Mucosa of rectum (tissue), 2 donors: ENCODE data around the gene TTC39A.

ENCODE experiments used
- H3K27ac ChIP-seq, 2 donors: one replicate each; pipeline ENCODE4 v1.7.0; 2013; ENCODE audit warnings: inconsistent platforms in 2 of 2, low read depth in 2 of 2, low read length in 2 of 2
- H3K27me3 ChIP-seq, 2 donors: one replicate each; pipeline ENCODE4 v1.7.0; 2013; ENCODE audit warnings: low read length in 2 of 2; ENCODE audit not compliant: control insufficient read depth in 2 of 2, insufficient read depth in 2 of 2
- H3K36me3 ChIP-seq, 2 donors: one replicate each; pipeline ENCODE4 v1.7.0; 2013; ENCODE audit warnings: low read length in 2 of 2; ENCODE audit not compliant: control insufficient read depth in 2 of 2, insufficient read depth in 2 of 2
- H3K4me1 ChIP-seq, 2 donors: one replicate each; pipeline ENCODE4 v1.7.0; 2013; ENCODE audit warnings: low read length in 2 of 2, mild to moderate bottlenecking in 1 of 2; ENCODE audit not compliant: control insufficient read depth in 2 of 2, insufficient read depth in 2 of 2
- H3K4me3 ChIP-seq, 2 donors: one replicate each; pipeline ENCODE4 v1.7.0; 2013; ENCODE audit warnings: low read length in 2 of 2
- H3K9ac ChIP-seq, 2 donors: one replicate each; pipeline ENCODE4 v1.7.0; 2013; ENCODE audit warnings: low read length in 2 of 2, low read depth in 1 of 2, mild to moderate bottlenecking in 1 of 2
- H3K9me3 ChIP-seq, 2 donors: one replicate each; pipeline ENCODE4 v1.7.0; 2013; ENCODE audit warnings: low read length in 2 of 2; ENCODE audit not compliant: control insufficient read depth in 2 of 2
- donor health status: healthy.
- donor health status: Normal muscosa, but diverticular disease.

Gene TTC39A

DNA sequence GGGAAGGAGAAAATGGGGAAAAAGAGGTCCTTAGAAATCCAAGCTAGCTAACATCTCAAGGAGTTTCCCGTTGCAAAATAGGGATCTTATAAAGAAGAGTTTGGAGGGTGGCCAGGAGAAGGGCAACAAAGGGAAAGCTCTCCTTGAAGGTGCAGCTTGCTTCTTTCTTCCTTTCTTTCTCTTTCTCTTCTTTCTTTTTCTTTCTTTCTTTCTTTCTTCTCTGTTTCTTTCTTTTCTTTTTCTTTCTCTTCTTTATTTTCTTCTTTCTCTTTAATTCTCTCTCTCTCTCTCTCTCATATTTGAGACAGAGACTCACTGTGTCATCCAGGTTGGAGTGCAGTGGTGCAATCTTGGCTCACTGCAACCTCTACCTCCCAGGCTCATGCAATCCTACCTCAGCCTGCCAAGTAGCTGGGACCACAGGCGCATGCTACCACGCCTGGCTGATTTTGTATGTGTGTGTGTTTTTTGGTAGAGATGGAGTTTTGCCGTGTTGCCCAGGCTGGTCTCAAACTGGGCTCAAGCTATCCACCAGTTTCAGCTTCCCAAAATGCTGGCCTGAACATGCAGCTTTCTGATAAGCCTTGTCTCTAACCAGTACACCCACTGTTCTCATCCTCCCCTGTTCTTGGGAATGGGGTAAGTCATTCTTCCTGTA is 49.9 kb downstream of the TTC39A start:
- Histone ChIP-seq H3K9ac (no peak overlapping the region), H3K36me3 (peaks cover 5 to 8% of the 10 kb centered on the region in 2 donors), H3K4me3 (no peak overlapping the region), H3K27ac (no peak overlapping the region), H3K27me3 (no peaks in the 10 kb centered on the region), H3K9me3 (no peaks in the 10 kb centered on the region), H3K4me1 (peaks cover 2 to 3% of the 10 kb centered on the region in 2 donors)

DNA sequence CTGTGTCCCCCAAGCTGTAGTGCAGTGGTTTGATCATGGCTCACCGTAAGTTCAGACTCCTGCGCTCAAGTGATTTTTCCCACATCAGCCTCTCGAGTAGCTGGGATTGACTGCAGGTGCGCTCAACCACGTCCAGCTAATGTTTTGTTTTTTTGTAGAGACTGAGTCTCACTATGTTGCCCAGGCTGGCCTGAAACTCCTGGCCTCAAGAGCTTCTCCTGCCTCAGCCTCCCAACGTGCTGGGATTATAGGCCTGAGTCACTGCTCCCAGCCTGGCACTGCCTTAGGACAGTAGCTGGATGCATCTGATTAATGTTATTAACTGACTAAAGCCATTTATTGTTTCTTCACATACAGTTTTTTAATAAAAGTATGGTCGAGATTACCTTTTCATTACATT is 54.1 kb downstream of the TTC39A start:
- H3K27ac ChIP-seq = no peak overlapping the region
- H3K9ac ChIP-seq = no peak overlapping the region
- H3K4me3 ChIP-seq = no peak overlapping the region
- no peaks in the 10 kb centered on the region for H3K27me3 ChIP-seq
- H3K4me1 ChIP-seq = no peaks in the 10 kb centered on the region
- H3K9me3 ChIP-seq = no peaks in the 10 kb centered on the region
- peaks cover 3 to 13% of the 10 kb centered on the region in 2 donors for H3K36me3 ChIP-seq

DNA sequence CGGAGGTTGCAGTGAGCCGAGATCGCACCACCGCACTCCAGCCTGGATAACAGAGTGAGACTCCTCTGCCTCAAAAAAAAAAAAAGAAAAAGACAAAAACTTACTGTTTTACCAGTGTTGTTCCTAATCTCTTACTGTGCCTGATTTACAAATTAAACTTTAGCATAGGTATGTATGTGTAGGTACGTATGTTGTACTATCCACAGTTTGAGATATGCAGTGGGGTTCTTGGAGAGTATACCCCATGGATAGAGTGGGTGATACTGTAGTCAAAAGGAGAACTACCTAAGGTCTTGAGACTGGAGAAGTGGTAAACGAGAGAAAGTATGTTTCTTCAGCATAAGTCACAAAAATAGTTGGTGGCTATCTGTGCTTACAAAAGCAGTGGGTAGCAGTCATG is 55.7 kb downstream of the TTC39A start:
- Histone ChIP-seq H3K9me3 (no peaks in the 10 kb centered on the region), H3K9ac (no peak overlapping the region), H3K27me3 (no peaks in the 10 kb centered on the region), H3K4me1 (no peaks in the 10 kb centered on the region), H3K36me3 (peaks cover 10 to 20% of the 10 kb centered on the region in 2 donors), H3K4me3 (no peak overlapping the region), H3K27ac (no peak overlapping the region)

DNA sequence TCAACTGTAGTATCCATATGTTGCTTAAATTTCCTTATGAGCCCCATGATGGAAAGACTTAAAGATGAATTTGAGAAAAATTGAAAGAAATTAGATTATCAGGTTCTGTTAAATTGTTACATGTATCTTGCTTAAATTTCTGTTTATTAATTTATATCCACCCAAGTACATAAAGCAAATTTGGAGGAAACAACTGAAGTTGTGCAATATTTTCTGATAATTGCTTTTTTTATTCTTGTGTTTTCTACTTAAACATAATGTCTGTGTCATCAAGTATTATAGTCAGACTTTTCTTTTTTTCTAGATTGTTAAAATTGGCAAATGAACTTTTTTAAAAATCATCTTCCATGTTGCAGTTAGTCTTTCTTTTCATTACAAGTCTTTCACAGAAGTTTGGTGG is 57.4 kb downstream of the TTC39A start:
- no peaks in the 10 kb centered on the region for H3K4me1 ChIP-seq
- H3K4me3 ChIP-seq = no peak overlapping the region
- no peaks in the 10 kb centered on the region for H3K9me3 ChIP-seq
- H3K9ac ChIP-seq = no peak overlapping the region
- no peaks in the 10 kb centered on the region for H3K27me3 ChIP-seq
- peaks cover 10 to 20% of the 10 kb centered on the region in 2 donors for H3K36me3 ChIP-seq
- H3K27ac ChIP-seq = no peak overlapping the region

DNA sequence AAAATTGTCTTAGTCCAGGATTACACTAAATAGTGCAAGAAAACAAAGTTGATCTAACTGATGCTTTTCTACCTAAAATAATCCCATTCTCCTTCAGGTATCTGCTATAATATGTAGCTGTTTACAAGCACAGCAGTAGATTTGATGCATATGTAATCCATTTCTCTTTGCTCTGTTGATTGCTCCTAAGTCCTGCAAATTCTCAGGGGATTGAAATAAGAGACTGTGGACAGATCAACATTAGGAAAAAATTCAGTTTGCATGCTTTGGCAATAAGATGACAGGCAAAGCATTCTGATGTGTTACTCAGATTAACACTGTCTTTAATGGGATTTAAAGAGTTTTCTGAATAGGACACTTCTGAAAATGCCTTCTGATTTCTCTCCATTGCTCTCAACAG is 59.6 kb downstream of the TTC39A start:
- no peak overlapping the region for H3K9ac ChIP-seq
- H3K27ac ChIP-seq = no peak overlapping the region
- peaks cover 8 to 12% of the 10 kb centered on the region in 2 donors for H3K36me3 ChIP-seq
- peaks cover 0 to 2% of the 10 kb centered on the region in 2 donors for H3K4me1 ChIP-seq
- no peak overlapping the region for H3K4me3 ChIP-seq
- H3K9me3 ChIP-seq = no peaks in the 10 kb centered on the region
- no peaks in the 10 kb centered on the region for H3K27me3 ChIP-seq

DNA sequence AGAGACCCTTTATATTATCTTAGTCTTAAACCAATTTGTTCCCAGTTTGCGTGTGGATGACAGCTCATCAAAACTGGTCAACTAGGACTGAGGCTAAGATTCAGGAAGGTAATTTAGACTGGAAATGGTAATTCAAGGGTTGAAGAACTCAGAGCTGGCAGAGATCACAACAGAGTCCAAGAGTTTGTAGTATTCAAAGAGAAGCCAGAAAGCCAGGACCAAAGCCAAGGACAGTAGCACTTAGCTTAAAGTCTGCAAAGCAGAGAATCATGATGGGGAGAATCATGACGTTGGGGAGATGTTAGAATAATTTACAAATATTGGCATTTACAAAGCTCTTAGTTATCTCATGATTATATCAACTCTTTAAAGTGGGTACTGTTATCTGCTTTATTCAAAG is 61.7 kb downstream of the TTC39A start:
- Histone ChIP-seq H3K9ac (no peak overlapping the region), H3K4me3 (no peak overlapping the region), H3K9me3 (no peaks in the 10 kb centered on the region), H3K27ac (no peak overlapping the region), H3K4me1 (peaks cover 0 to 2% of the 10 kb centered on the region in 2 donors), H3K36me3 (peaks cover 8 to 12% of the 10 kb centered on the region in 2 donors), H3K27me3 (no peaks in the 10 kb centered on the region)

DNA sequence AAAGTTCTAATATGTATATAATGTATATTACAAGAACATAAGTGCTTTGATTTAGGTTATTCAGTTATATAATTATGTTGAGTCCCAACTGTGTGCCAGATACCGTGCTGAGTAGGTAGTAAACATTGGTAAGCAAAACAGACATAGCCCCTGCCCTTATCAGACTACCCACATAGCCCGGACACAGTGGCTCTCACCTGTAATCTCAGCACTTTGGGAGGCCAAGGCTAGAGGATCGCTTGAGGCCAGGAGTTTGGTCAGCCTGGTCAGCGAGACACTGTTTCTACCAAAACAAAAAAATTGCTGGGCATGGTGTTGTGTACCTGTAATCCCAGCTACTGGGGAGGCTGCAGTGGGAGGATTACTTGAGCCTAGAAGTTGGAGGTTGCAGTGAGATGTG is 63.6 kb downstream of the TTC39A start:
- H3K9me3 ChIP-seq = no peaks in the 10 kb centered on the region
- no peak overlapping the region for H3K9ac ChIP-seq
- H3K4me3 ChIP-seq = no peak overlapping the region
- H3K27me3 ChIP-seq = no peaks in the 10 kb centered on the region
- H3K4me1 ChIP-seq = peaks cover 0 to 2% of the 10 kb centered on the region in 2 donors
- H3K27ac ChIP-seq = no peak overlapping the region
- peaks cover 8 to 12% of the 10 kb centered on the region in 2 donors for H3K36me3 ChIP-seq

DNA sequence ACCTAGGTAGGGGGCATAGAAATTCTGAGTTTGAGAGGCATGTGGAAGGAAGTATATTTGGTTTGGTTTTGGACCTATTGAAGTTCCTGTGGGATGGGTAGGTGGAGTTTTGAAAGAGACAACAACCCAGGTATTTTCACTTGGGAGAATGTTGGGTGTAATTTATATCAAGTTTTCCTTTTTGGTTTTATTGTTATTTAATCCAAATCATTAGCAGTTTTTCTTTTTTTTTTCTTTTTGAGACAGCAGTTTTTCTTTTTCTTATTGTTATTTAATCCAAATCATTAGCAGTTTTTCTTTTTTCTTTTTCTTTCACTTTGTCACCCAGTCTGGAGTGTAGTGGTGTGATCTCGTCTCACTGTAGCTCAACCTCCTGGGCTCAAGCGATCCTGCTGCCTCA is 64.2 kb downstream of the TTC39A start:
- H3K9me3 ChIP-seq = no peaks in the 10 kb centered on the region
- no peak overlapping the region for H3K27ac ChIP-seq
- H3K4me3 ChIP-seq = no peak overlapping the region
- H3K36me3 ChIP-seq = peaks cover 6% of the 10 kb centered on the region in 2 donors
- peaks cover 0 to 2% of the 10 kb centered on the region in 2 donors for H3K4me1 ChIP-seq
- H3K9ac ChIP-seq = no peak overlapping the region
- no peaks in the 10 kb centered on the region for H3K27me3 ChIP-seq

DNA sequence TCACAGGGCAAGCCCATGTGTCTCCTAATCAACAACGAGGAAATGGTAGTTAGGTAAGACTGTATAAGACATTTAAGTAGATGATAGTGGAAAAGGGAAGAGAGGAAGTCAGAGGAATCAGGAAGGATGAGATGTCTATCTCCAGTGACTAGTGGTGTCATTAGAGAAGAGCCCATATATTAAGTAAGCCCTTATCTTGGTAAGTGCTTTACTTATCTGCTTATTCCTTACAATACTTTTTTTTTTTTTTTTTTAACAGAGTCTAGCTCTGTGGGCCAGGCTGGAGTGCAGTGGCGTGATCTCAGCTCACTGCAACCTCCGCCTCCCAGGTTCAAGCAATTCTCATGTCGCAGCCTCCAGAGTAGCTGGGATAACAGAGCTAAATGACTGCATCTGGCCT is 64.7 kb downstream of the TTC39A start:
- peaks cover under 1% of the 10 kb centered on the region in 2 donors for H3K36me3 ChIP-seq
- H3K27me3 ChIP-seq = no peaks in the 10 kb centered on the region
- H3K9me3 ChIP-seq = no peaks in the 10 kb centered on the region
- no peak overlapping the region for H3K4me3 ChIP-seq
- peaks cover 0 to 2% of the 10 kb centered on the region in 2 donors for H3K4me1 ChIP-seq
- H3K27ac ChIP-seq = no peak overlapping the region
- H3K9ac ChIP-seq = no peak overlapping the region

DNA sequence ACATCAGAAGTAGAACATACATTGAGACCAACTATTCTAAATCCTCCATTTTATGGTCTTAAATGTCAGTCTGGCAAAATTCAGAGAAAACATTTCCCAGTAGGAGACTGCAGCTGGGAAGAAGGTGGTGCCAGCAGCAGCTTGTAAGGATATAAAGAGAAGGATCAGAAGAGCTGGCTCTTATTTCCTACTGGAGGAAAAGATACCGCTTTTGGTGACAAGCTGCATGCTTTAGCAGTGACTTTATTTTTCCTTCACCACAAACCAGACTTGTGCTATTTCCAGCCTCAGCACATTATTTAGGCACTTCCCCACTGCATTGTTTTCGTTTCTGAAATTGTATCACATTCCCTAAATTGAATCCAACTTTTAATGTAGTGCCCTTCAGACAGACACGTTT is 65.9 kb downstream of the TTC39A start:
- H3K27me3 ChIP-seq = no peaks in the 10 kb centered on the region
- H3K9ac ChIP-seq = no peak overlapping the region
- H3K36me3 ChIP-seq = no peaks in the 10 kb centered on the region
- H3K4me3 ChIP-seq = no peak overlapping the region
- H3K27ac ChIP-seq = no peak overlapping the region
- no peaks in the 10 kb centered on the region for H3K9me3 ChIP-seq
- H3K4me1 ChIP-seq = peaks cover 0 to 2% of the 10 kb centered on the region in 2 donors
